GM04504 (cell line): Measurements from ENCODE around the gene NDRG4.
"Not testable (repeated sequence)": the region's sequence is repeated elsewhere in the genome, so short reads cannot be mapped to it uniquely, and the experiment has no call there.

ENCODE experiments used
- DNase-seq: peaks from one replicate; pipeline ENCODE4 v3.0.0-alpha.2; 2012; ENCODE audit warnings: low read depth

Gene NDRG4

DNA sequence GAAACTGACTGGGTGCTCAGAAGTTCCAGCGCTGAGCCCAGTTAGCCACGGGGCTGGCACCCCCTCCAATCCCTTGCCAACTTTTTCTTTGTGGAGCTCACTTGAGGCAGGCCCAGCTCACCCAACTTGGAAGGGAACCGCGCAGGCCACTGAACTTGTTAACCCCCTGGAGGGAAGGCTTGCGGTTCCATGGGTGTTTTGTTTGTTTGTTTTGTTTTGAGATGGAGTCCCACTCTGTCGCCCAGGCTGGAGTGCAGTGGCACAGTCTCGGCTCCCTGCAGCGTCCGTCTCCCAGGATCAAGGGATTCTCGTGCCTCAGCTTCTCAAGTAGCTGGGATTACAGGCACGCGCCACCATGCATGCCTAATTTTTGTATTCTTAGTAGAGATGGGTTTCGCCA, 34.1 kb upstream of the NDRG4 start:
- no peak for DNase-seq

DNA sequence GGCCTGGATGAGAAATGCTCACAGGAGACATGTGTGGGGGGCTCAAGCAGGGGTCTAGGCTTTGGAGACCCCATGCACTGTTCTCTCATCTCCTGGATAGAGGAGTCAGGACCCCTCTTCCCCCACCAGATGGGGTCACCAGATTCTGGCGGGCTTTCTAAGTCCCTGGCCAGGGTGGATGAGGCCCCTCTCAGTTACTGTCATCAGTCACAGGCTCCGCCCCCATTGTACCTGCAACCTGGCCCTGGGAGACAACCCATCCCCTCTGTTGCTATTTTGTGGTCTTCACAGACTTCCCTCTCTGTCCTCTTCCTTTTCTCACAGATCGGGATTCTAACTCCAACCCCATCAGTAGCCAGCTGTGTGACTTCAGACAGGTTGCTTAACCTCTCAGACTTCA, 33.5 kb upstream of the NDRG4 start:
- DNase-seq = no peak

DNA sequence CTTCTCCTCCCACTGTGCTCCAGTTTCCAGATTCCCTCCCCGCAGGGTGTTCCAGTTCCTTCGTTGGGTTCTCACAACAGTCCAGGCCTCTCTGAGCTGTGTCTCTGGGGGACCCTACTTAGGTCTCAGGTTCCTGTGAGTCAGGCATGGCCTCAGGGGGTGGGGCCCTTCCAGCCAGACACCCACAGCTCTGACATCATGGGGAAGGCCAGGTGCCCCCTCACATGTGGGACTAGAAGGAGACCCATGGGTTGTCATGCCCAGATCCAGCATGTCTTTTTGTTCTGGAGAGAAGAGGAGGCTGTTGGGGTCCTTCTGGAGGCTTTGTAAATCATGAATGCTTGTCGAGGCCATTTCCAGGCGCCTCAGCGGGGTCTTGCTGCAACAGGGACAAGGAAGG, 32.0 kb upstream of the NDRG4 start:
- DNase-seq = no peak

DNA sequence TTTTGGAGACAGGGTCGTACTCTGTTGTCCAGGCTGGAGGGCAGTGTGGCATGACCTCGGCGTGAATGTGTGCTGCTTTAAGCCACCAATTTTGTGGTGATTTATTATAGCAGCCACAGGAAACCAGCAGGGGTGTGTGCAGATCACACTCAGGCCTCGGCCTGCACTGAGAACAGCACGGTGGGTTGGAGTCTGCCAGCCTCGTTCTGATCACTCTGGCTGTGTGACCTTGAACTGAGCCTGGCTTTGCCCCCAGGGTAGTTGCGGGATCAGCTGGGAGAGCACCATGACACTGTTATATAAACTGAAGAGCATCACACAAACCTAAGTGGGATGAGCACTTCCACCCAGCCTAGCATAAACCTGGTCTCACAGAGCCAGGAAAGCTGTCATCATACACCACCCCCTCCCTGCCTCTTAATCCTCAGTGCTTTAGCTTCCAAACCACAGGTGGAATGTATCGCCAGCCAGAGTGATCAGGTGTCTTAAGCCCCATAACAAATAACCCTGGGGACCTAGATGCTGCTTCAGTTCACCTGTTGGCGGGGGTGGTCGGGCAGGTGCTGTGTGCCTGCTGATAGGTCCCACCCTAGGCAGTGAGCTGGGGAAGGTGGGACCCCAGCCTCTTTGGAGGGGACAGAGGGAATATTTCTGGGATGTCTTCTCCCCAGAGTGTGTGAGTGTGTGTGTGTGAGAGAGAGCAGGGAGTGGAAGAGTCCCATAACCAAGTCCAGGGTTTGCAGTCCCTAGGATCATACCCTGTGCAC, 28.6 kb upstream of the NDRG4 start:
- DNase-seq = no peak

DNA sequence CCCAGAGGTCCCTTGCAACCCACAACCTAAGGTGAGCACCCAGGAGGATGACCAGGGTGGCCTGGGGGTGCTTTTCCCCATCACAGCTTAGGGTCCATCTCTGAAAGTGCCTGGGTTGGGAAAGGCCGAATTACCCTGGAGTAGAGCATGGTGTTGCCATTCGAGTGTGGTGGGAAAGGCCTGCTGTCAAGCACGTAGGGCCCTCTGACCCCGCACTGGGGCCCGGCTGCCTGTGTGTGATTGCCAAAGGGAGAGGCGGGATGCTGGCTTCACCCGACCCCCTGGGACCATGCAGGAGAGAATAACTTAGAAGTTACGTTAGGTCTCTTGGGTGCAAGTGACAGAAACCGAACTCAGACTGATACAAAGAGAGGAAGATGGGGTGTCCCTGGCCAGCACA, 27.7 kb upstream of the NDRG4 start:
- DNase-seq = no peak

DNA sequence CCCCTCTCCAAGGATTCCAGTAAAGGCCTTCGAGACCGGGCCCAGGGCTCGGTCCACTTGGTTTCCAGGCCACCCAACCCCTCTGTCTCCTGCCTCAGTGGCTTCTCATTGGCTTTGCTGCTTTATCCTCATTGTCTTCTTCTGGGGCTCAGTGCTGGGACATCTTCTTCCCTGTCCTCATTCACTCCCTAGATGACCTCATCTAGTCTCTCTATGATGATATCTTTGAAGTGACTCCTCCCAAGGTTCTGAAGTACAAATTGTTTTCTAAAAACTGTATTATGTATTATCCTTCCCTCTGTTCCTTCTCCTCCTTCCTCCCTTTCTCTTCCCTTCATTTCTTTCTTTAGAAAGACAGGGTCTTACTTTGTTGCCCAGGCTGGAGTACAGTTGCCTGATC, 27.1 kb upstream of the NDRG4 start:
- DNase-seq = no peak

DNA sequence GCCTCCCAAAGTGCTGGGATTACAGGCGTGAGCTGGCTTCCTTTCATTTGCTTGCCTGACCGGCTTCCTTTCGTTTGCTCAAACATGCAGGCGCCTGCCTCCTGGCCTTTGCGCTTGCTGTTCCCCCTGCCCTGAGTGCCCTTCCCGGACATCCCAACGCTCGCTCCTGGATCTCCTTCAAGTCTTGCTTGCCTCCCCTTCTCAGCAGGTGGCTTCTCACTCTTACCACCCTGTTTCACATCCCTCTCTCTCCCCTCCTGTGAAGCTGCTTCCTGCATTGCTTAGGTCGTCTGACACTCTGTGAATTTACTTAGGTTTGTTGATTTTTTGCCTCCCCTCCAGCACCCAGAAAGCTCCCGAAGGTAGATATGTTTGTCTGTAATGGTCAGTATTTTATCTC, 25.6 kb upstream of the NDRG4 start:
- no peak for DNase-seq

DNA sequence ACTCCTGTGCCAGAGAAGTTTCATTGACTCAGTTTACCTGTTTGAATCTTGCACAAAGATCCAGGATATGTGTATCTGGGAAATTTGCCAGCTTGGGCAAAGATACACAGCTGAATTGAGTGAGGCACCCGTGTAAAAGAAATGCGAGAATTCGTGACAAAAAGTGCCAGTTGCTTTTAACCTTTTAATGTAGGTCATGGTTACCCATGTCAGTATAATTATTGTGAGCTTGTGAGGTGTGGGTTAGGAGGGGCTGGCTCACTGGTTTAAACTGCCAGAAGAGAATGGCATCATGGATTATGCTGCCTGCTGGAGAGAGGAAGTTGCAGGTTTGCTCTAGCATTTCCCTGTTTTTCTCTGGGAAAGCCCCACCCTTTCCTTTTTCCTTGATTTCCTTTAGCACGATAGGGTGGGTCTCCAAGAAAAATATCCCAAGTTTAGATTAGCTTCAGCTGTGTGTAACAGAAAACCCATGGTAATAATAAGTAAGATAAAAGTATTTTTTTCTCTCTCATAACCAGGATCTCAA, 24.8 kb upstream of the NDRG4 start:
- DNase-seq = no peak

DNA sequence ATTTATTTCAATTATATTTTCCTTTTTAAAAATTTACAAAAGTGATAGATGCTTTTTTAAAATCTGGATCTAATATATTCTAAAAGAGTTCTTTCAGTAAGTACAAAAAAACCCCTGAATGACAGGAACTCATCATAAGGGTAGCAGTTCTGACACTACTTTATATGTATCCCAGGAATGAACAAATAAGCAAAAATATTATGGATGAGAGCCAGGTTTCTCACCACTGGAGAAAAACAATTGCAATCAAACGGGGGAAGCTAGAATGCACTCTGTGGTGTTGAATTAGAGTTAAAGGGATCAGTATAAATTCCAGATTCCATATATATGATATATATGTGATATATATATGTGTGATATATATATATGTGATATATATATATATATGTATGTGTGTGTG, 23.2 kb upstream of the NDRG4 start:
- DNase-seq = no peak

DNA sequence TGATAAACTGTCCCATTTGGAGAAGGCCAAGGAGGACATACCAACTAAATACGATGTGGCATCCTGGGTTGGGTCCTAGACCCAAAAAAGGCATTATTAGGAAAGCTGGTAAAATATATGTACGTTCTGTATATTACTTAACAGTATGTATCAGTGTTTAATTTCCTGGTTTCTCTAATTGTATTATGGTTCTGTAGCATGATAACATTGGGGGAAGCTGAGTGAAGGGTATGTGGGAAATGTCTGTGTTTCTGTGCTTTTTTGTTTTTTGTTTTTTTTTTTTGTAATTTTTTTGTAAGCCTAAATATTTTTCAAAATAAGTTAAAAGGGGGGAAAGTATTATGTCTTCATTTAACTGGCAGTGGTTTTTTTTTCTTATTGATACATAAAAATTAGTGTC, 21.5 kb upstream of the NDRG4 start:
- DNase-seq = no peak

DNA sequence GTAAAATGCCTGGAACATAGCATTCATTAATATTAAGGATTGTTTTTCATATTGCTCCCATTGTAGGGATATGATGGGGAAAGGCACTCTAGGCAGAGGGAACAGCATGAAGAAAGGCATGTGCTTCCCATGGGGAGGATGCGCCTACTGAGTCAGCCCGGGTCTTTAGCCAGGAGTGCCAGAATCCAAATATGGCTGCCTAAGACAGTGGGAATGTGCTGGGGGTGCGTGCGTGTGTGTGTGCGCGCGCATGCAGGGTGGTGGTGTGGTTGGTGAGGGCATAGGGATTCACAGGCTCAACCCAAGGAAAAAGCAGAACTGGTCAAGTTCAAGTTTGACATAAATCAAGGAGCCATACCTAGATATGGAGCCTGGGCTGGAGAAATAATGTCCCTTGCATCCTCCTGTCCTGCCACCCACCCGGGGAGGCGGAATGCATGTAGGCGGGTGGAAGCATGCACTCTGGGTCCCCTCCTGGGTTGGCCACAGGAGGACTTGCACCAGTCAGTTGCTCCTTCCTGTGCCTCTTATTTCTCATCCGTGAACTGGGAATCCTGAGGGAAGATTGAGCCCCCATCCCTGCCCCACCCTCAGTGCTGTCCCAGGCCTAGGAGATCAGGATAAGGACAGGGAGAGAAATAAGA, 18.6 kb upstream of the NDRG4 start:
- no peak for DNase-seq

DNA sequence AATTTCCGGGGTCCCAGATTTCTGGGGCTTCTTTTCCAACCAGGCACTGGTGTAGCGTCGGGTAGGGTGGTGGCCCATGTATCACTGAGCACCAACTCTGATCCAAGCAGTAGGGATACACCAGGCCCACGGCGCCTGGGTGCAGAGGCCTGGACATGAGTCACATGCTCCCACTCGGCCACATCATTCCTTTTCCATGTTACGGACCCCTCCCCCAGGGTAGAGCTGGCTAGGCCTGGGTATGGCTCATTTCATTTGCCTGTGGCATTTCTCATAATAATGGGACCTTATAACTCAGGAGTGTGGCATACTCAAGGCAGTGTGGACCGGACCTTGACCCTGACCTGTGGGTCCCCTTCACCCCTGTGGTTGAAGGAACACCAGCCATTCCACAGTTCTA, 18.0 kb upstream of the NDRG4 start:
- no peak for DNase-seq

DNA sequence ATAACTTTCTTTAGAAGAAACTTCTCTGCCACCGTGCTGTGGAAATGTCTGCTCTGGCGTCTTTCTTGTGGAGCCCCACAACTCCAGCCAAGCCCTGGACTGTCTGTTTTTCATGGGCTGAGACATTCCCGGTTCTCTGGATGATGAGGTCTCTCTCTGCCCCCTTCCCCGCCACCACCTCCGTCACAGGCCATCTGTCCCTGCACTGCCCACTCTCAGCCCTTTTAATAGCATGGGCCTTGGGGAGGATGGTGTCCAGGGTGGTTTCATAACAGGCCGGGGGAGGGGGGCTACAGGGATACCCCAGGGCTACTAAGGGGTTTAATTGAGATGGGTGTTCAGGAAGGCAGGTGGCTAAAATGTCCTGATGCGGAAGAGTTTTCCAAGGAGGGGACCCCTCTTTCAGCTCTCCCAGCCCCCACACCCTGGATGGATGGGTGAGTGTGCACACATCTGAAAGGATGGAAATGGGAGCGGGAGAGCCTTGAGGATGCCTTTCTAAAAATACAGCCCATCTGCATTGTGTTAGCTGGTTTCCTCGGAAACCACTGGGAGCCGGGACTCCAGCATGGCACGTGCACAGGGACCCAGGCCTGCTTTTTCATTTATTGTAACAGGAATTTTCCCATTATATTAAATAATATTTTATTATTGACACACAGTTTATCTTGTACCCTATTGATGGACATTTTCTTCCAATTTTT, 14.6 kb upstream of the NDRG4 start:
- DNase-seq = no peak

DNA sequence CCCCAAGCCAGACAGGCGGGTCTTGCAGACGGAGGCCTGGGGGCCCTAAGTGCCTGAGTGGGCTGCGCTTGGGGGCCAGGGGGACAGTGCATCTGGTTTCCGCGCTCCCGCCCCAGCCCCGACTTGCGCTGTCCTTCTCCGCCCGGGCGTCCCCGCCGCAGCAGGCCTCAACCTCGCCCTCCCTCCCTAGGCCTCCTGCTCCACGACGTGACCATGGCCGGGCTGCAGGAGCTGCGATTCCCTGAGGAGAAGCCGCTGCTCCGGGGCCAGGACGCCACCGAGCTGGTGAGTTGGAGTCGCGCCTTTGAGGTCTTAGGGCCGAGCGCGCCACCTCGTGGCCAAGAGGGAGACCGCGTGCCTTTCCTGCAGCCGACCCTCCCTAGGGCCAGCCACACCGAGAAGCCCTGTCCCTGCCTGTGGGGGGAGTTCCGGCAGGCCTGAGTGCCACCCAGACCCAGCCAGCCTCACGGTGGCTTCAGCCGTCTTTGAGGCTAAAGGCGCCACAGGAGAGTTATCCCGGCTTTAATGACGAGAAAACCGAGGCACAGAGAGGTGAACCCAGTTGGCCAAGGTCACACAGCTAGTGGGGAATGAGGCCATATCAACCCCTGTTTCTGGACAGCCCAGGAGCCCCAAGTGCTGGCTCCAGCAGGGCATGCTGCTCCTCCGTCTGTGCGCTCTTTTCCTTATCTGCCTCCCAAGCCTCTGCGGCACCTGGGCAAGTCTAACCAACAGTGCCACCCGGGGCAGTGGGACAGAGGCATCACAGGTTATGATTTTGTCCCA, 12.2 kb upstream of the NDRG4 start:
- peak; percentile 42 for DNase-seq

DNA sequence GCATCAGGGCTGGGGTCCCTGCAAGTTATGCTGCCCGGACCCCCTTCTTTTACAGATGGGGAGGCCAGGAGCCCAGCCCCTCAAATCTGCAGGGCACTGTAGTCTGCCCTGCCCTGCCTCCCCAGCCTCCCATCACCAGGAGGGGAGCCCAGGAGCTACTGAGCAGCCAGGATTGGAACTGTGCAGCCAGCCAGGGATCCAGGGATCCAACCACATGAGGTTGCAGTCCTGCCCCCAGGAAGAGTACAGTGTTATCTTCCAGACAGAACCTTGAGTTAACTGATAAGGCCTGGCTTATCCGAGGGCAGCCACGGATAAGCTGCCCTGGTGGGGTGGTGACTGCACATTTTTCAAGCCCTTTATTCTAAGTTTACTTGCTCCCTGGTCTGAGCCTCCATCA, 11.4 kb upstream of the NDRG4 start:
- no peak for DNase-seq

DNA sequence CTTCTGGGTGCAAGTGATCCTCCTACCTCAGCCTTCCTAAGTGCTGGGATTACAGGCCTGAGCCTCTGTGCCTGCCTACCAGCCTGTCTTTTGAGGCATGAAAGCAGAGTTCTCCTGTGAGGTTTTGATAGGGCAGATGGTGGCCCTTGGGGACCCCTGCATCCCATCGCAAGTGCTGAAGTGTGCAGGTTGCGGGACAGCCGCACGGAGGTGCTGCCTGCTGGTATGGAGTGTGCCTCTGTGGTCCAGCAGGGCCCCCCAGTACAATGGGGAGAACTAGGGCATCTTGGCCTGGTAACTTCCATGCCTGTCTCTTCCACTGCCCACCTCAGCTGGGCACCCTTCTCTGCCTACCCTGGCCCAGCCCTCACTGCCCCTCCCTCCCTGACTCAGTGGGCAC, 9.9 kb upstream of the NDRG4 start:
- no peak for DNase-seq

DNA sequence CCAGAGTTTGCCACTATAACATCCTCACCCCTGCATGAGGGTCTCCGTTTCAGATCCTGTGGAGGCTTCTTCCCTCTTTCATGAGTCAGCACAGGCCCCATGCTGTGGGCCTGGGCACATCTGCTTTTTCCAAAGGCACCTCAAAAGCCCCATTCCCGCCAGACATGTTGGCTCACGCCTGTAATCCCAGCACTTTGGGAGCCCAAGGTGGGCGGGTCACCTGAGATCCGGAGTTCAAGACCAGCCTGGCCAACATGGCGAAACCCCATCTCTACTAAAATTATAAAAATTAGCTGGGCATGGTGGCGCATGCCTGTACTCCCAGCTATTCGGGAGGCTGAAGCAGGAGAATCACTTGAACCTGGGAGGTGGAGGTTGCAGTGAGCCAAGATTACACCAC, 9.4 kb upstream of the NDRG4 start:
- not testable (repeated sequence) for DNase-seq

DNA sequence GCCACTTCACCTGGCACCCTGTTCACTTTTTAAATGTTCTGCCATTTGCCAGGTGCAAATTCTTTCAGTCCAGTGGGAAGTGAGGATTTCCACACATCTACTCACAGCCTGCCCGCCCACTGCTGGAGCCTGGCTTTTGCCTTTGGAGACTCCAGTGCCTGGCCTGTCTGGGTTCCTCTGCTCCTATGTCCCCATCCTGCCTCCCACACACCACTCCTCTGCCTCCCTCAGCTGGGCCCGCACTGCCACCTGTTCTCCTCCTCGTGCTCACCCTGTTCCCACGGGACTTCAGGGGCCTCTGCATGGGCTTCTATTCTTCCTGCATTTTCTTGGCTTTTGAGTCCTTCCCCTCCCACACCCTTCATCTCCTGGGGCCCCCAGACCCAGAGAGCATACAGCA, 7.9 kb upstream of the NDRG4 start:
- DNase-seq = no peak

DNA sequence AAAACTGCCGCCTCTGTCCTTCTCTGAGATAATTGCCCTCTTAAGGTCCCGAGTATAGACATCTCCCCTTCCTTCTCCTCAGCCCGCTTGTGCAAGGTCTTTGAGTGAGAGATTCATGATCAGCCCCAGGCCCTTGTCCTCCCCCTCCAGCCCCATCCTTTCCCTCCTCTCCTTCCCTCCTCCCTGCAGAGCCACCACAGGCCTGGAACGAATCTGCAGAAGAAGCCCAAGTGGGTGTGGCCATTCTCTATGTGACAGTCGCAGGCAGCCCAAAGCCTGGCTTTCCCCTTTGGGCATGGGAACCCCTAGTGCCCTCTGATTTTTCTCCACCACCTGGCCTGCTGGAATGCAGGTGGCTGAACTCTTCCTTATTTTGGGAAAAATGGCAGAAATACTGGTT, 7.2 kb upstream of the NDRG4 start:
- DNase-seq = no peak

DNA sequence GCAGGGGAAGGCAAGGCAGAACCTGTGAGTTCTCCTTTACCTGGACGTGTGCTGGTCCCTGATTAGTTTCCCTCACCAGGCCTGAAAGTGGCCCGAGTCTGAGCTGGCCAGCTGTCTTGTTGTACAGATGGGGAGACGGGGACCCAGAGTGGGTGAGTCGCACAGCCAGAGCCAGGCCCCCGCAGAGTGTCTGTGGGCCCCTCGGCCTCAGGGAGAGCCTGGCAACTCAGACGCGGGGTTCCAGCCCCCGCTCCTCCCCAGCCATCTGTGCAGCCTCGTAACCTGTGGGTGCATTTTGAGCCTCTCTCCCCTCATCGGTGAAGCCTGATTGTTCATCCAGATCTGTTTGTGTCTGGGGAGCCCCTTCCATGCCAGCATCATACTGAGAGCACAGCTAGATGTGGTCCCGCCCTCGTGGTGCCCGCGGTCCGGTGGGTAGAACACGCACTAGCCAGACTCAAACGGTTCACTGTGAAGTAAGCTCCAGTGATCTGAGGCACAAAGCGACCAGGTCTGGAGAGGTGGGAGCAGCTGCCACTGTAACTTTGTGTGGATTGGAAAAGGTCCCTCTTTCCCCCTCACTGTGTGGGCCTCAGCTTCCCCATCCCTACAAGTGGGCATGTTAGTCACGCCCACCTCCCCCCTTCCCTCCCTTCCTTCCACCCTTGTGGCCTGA, 6.0 kb upstream of the NDRG4 start:
- DNase-seq = no peak

DNA sequence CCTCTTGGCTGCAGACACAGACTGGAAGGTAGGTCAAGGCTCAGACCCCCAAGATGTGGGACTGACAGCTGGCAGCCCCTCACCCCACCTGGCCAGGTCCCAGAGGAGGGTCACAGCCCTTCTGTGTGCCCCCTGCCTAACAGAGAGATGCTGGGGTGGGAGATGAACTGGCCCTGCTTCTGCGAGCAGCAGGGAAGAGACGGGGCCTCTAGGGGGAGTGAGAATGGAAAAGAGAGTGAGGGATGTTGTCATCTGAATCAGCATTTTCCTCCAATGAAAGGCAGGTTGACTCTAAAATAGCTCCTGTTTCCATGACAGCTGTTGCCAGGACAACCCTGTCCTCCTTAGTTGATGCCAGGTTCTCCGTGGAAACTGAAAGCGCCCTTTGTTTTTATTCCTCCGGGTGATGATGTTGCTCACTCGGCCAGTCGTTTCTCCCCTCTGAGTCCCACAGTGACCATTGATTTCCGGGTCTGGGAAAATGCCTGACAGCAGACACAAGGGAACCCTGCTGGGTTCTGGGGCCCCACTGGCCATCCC, 4.9 kb upstream of the NDRG4 start:
- DNase-seq = peak; percentile 95
